Astrocyte of the spinal cord (primary cell): ENCODE data around the gene BCL3.

ENCODE experiments used
- DNase-seq: peaks from one replicate; pipeline ENCODE4 v3.0.0; 2011; ENCODE audit warnings: low read depth, low spot score
- H3K4me3 ChIP-seq: 2 replicates; pipeline ENCODE4 v1.5.1; 2011; ENCODE audit warnings: low read depth, mild to moderate bottlenecking, low read length, moderate library complexity
- CTCF ChIP-seq: IDR thresholded peaks from 2 replicates; pipeline ENCODE4 v1.5.1; 2012; ENCODE audit warnings: low read depth, mild to moderate bottlenecking, low read length, inconsistent platforms
- in situ Hi-C: cut with HindIII; loops from 2 replicates; pipeline ENCODE4 v1.10.0; 2017; ENCODE audit warnings: low sequenced_read_pairs

BCL3 gene

GRCh38 chr19:44746946-44747738, 1.4 kb upstream of the BCL3 start:
- peak overlapping the region; percentile 49 for H3K4me3 ChIP-seq
- in situ Hi-C loops, result no loop called here
- TF ChIP-seq CTCF, result no peak
- DNase-seq, result peak; percentile 97

DNA sequence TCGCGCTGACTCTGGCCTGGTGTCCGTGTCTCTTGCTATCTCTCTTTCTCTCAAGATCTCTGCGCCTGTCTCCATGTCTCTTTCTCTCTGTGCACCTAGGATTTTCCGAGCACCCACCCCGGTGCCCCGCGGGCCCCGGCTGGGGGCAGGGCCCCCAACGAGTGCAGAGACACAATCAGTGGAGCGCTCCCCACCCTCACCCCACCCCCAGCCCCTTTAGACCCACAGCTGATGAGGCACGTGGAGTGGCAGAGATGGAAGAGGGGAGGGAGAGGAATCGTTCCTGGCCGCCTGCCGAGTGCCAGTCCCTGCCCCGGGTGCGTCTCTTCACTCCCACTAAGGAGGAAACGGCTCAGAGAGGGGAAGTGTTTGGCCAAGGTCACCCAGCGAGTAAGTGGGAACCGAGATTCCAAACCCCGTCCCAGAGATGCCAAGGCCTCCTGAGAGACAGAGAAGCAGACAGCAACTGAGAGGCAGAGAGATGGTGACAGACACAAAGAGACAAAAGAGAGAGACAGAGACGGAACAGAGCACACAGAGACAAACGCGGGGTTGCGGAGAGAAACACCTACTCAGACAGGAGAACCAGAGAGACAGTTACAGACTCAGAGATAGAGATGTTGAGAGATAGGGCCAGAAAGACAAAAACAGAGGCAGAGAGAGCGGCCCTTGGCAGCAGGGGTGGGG, 626 bp upstream of the BCL3 start:
- H3K4me3 ChIP-seq, result peak overlapping the region; percentile 49
- peak; percentile 71 for DNase-seq
- in situ Hi-C loops, result no loop called here
- TF ChIP-seq CTCF, result no peak

DNA sequence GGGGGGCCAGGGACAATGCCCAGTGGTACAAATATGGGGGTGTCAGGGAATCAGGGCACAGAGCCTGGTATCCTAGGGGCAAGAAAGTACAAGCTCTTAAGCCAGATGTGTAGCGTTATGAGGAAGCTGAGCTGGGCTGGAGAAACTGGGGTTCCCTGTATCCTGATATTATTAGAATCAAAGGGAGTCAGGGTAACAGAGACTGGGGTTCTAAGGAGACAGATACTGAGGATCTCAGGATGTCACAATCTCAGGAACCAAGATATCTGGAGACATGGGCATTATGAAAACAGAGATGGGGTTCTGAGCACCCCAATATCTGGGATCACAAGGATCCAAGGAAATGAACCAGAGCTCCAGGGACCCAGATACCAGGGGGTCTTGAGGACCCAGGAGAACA, 784 bp downstream of the BCL3 start:
- no peak for TF ChIP-seq CTCF
- in situ Hi-C loops, result no loop called here
- no peak for DNase-seq
- peak overlapping the region; percentile 80 for H3K4me3 ChIP-seq

- peak overlapping the region; percentile 80 for H3K4me3 ChIP-seq
- DNase-seq, result no peak
- in situ Hi-C loops, result no loop called here
- TF ChIP-seq CTCF, result no peak
Measured at GRCh38 chr19:44749994-44750393, 1.5 kb downstream of the BCL3 start.

DNA sequence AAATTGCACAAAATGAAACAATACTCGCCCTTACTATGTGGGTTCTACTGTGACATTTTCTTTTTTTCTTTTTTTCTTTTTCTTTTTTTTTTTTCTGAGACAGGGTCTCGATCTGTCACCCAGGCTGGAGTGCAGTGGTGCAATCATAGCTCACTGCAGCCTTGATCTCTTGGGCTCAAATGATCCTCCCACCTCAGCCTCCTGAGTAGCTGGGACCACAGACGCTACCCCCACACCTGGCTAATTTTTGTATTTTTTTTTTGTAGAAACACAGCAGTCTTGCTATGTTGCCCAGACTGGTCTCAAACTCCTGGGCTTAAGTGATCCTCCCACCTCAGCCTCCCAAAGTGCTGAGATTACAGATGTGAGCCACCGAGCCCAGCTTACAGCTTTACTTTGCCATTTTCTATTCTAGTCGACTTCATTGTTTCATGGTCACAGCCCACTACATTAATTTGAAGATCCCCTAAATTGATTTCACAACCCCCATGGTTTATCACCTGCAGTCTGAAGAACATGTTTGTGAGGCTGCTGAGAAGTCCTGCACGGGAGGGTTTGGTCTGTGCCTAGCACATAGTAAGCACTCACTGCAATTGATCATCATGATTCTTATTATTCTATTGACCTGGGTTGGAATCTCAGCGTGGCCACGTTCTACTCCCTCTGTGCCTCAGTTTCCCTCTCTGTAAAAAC, 3.8 kb downstream of the BCL3 start:
- no peak for TF ChIP-seq CTCF
- DNase-seq, result no peak
- no peak overlapping the region for H3K4me3 ChIP-seq
- in situ Hi-C loops, result no loop called here

DNA sequence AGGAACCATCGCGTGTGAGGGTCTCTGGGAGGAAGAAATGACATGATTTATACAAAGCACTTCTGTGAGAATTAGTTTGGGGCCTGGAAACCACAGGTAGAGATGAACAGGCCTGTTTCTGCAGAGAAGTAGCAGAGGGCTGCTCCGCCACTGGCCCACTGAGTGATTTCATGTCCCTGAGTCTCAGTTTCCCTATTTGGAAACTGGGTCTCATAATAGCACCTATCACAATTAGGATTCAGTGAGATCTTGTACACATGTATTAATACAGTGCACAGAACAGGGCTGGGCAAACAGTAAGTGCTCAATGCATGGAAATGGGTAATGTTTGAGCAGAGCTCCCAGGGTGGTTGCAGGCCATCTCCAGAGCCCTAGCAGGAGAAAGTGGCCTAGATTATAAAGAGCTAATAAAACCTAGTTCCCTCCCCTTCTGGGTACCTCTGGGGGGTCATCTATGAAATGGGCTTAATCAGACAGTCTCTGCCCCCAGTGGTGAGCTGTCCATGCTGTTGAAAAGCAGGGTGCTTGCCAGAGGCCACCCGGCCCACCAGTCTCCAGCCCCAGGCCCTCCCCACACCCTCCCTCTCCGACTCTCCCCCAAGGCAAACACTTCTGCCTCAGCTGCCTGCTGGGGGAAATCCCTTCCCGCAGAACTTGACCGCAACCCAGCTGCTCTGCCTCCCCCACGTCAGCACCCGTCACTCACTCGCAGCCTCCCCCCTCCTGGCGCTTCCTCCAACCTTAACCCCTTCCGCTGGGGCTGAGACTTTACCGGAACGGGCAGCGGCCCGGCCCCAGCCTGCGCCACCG, 4.5 kb downstream of the BCL3 start:
- peak; percentile 23 for TF ChIP-seq CTCF
- peak; percentile 98 for DNase-seq
- in situ Hi-C loops, result no loop called here
- H3K4me3 ChIP-seq, result peak overlapping the region; percentile 40
